Ovary (tissue), 3 donors: ENCODE measurements around the gene CHGA.

ENCODE experiments used
- CTCF ChIP-seq, 3 donors: fragments of 450-650 bp in 2 of 3; fragments of 200-600 bp in 1 of 3; IDR thresholded peaks; one replicate each; pipeline versions ENCODE4 v1.5.1 to v1.8.0; 2016 to 2022; ENCODE audit warnings: antibody characterized with exemption in 3 of 3, mild to moderate bottlenecking in 1 of 3
- EP300 ChIP-seq: sonication (generic); formaldehyde crosslinking; IDR thresholded peaks from one replicate; pipeline ENCODE4 v1.6.1; 2017; ENCODE audit warnings: antibody characterized with exemption
- POLR2A ChIP-seq: fragments of 450-650 bp; IDR thresholded peaks from one replicate; pipeline ENCODE4 v1.6.1; 2017; ENCODE audit warnings: antibody characterized with exemption, mild to moderate bottlenecking, moderate library complexity
- donor health status: DM: no; HTN: no; CAD: no.

GRCh38 chr14:92892589-92892988, 30.4 kb upstream of the CHGA start:
- no peak for TF ChIP-seq CTCF (IDR thresholded peaks at IDR 0.05)
- no peak for TF ChIP-seq POLR2A
- TF ChIP-seq EP300 = no peak
